PFSK-1 (cell line): ENCODE results near the gene SDC4.

Experiments used
- POLR2AphosphoS5 ChIP-seq: IDR thresholded peaks from 2 replicates; pipeline ENCODE4 v1.6.1; 2012; ENCODE audit warnings: low read depth, mild to moderate bottlenecking, control low read depth, low read length, moderate library complexity
- REST ChIP-seq, 2 experiments: IDR thresholded peaks; 2 replicates each; pipeline versions ENCODE4 v1.6.1 to v1.8.0; 2011 to 2012; ENCODE audit warnings: low read depth in 2 of 2, low read length in 2 of 2, control low read depth in 1 of 2, inconsistent platforms in 1 of 2, mild to moderate bottlenecking in 1 of 2, moderate library complexity in 1 of 2; ENCODE audit not compliant: insufficient read depth in 1 of 2
- SIN3A ChIP-seq: IDR thresholded peaks from 2 replicates; pipeline ENCODE4 v1.6.1; 2012; ENCODE audit warnings: mild to moderate bottlenecking, low read length, moderate library complexity, borderline replicate concordance; ENCODE audit not compliant: insufficient read depth
- TAF1 ChIP-seq: IDR thresholded peaks from 2 replicates; pipeline ENCODE4 v1.6.1; 2012; ENCODE audit warnings: low read length, control low read depth, borderline replicate concordance; ENCODE audit not compliant: insufficient read depth

GRCh38 chr20:45288376-45288775 lies 59.8 kb downstream of the SDC4 start:
- no peak for TF ChIP-seq REST (IDR thresholded peaks at IDR 0.05; ENCODE audit: insufficient read depth in 1 of 2, low read depth in 2 of 2, low read length in 2 of 2)
- no peak for TF ChIP-seq TAF1
- no peak for TF ChIP-seq SIN3A
- no peak for TF ChIP-seq POLR2AphosphoS5
